ENCODE data around the gene C22orf23.
A peak's percentile ranks its signal among the peaks of the same experiment; 100 is the strongest.

Gene C22orf23

GRCh38 chr22:37894939-37895670 lies 58.3 kb downstream of the C22orf23 start:
- no peak overlapping the region for H3K4me3 Mint-ChIP-seq
- H3K36me3 Mint-ChIP-seq (ENCODE audit: low read depth): peaks cover 37% of the 10 kb centered on the region
- peak overlapping the region; percentile 74 for H3K27ac Mint-ChIP-seq
- DNase-seq: no peak
- H3K4me1 Mint-ChIP-seq (ENCODE audit: low read depth): peaks cover 26% of the 10 kb centered on the region
- no peaks in the 10 kb centered on the region for H3K27me3 Mint-ChIP-seq
- no peaks in the 10 kb centered on the region for H3K9me3 Mint-ChIP-seq

- no peaks in the 10 kb centered on the region for H3K9me3 Mint-ChIP-seq
- H3K4me3 Mint-ChIP-seq: no peak overlapping the region
- H3K4me1 Mint-ChIP-seq (ENCODE audit: low read depth): peaks cover 26% of the 10 kb centered on the region
- H3K27ac Mint-ChIP-seq: peak overlapping the region; percentile 80
- no peak for DNase-seq
- peaks cover 52% of the 10 kb centered on the region for H3K36me3 Mint-ChIP-seq (ENCODE audit: low read depth)
- H3K27me3 Mint-ChIP-seq: no peaks in the 10 kb centered on the region
These were observed 59.8 kb downstream of the C22orf23 start for GRCh38 chr22:37893583-37893983.

Data from activated T-cell treated with anti-CD3 and anti-CD28 coated beads, Interleukin-2, amount 50 U/mL, for 24 hours (primary cell).